HL-60/S4 (cell line): Measurements from ENCODE around the gene SLC34A3.

ENCODE experiments used
- in situ Hi-C: fragments of 300-500 bp; cut with MboI; formaldehyde crosslinking; loops from 2 replicates; pipeline ENCODE4 v1.14.3; 2022; ENCODE audit warnings: low sequenced_read_pairs

SLC34A3 gene

DNA sequence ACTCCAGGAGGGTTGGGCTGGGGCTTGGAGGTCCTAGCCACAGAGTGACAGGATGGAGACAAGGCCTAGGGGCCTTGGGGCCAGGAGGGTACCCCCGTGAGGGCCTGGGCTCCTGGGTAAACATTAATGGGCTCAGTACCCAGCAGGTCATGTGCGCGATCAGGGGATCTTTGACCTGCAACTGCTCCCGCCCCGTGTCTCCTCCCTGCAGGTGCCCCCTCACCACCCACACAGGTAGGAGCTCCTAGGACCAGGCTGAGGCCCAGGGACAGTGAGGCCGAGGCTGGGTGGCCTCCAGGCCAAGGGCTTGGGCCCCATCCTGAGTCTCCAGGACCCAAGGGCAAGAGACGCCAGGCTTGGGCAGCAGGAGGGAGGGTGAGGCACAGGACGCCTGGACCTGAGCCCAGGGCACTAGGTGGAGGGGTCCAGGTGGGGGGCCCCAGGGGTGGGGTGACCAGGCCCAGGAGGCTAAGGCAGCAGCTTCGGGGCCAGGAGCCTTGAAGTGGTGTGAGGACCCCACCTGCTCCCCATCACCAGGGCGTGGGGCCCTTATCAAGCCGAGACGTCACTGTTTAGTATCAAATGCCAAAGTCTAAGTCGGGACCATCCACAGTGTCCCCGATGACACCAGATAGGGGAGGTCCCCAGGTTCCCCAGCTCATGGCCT is at the start of gene SLC34A3:
Gene SLC34A3 (plus strand): TSS at position 197 of the 667 bp plus-strand sequence. CDS start 802 bp downstream, outside the sequence.
- in situ Hi-C loops: no loop called here

DNA sequence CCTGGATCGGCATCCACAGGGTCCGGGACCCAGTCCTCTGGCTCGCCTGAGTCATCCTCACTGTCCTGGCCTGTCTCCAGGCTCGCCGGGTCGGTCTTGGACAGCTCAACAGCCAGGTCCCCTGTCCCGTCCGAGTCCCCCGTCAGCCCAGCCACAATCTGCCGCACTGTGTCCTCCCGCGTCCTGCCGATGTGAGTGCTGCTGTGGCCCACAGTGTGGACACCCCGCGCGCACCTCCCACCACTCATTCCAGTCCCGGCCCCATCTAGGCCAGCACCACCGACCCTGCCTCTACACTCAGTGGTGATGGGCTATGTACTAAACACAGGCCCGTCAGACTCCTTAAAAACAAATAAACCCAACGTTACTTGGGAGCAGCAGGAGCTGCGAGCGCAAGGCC is 49.0 kb upstream of the SLC34A3 start:
- in situ Hi-C loops: no loop called here

DNA sequence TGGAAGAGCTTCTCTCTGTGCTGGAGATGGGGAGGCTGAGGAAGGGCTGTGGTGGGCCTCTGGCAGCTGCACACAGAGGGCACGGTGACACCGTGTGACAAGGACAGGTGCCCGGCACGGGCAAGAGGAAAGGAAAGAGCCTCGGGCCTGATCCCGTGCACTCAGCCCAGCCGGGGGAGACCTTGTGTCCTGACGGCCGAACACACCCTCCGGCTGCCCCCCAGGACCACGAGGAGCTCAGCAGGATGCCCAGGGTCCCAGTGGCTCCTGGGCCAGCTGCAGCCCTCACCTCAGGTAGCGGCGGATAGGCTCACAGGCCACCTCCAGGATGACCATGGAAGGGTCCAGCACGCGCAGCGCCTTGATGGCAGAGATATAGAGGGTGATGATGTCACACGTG is 47.9 kb upstream of the SLC34A3 start:
- in situ Hi-C loops: no loop called here

DNA sequence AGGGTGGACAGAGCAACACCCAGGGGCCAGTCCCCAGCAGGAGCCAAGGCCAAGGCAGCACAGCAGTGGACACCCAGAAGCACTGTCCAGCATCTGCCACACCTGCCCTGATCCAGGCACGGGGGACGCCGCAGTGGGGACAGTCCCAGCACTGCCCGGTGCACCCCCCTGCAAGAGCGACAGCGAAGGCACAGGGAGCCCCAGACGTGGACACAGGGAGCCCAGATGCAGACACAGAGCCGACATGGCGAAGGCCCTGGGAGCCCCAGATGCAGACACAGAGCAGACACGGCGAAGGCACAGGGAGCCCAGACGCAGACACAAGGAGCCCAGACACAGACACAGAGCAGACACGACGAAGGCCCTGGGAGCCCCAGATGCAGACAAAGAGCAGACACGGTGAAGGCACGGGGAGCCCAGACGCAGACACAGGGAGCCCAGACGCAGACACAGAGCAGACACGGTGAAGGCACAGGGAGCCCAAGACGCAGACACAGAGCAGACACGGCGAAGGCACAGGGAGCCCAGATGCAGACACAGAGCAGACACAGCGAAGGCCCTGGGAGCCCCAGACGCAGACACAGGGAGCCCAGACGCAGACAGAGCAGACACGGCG is 46.6 kb upstream of the SLC34A3 start:
- in situ Hi-C loops: no loop called here

DNA sequence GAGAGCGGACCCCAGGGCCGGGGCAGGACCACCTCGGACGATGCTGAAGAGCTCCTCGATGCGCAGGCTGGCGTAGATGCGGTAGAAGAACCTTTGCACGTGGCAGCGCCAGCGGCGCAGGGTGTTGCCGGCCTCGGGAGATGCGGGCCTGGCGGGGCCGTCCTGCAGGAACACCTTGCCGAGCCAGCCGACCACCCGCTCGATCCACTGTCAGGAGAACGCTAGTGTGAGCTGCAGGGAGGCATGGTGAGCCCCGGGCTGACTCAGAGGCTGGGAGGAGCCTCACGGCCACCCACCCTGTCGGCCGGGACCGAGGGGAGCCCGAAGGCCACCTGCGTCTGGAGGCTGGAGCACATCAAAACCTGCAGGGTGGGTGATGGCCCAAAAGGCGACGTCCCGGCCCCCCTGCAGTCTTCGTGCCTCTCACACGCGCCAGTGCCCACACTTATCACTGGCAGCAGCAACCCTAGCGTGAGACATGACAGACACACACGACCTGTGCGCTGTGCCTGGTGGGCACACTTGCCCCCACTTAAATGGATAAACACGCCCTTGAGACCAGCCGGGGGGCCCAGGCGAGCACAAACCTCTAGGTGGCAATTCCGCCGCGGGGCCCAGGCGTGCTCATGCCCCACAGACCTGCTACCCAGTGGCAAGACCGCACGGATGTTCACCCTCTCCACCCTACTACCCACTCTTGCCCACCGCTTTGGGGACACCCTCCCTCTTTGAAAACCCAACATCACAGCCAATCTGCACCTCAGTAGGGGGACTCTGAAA is 45.6 kb upstream of the SLC34A3 start:
- in situ Hi-C loops: no loop called here

DNA sequence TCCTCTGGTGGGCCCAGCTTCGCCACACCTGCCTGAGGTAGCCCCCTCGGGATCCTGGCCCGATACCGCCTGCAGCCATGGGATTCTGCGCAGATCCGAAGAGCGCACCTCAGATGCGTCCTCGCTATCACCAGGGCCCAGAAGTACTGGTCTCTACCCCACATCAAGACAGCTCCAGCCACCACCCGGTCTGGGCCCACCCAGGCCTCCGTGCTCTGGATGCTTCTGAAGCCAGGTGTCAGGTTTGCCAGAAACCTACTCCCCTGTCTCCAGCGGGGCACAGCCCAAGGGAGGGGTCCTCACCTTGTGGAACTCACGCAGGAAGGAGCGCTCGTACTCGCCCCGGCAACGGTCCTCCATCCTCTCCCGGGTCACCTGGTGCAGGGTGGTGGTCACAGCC is 44.8 kb upstream of the SLC34A3 start:
- in situ Hi-C loops: no loop called here

DNA sequence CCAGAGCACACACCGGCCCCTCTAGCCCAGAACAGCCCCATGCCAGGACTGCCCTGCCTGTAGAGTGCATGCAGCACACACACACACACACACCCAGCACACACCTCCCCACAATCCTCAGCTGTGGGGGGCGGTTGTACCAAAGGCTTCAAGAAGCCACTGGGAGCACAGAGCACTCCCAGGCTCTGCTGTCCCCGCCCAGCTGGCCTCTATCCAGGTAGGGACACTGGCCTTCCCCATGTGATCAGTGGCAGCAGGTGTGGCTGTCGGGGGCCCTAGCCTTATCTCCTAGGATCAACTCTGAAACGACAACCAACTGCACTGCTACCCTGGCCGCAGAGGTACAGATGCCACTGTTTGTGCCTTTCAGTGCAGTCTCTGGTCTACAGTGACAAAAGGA is 44.3 kb upstream of the SLC34A3 start:
- in situ Hi-C loops: no loop called here

DNA sequence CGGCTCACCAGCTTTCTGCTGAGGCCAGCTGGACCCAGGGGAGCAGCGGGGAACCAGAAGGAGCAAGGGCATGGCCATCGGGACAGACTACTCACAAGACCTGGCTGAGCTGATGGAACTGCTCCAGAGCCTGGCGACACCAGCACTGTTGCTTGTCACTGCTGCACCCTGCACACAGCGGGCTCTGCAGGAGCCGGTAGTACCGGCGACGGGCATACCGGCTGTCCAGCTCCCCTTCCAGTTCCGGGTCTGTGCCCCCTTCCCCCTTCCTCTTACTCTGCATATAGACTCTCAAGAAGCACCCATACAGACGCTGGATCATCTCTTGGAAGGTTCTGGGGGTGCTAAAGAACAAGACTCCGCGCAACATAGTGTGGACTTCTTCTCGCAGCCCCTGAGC is 43.3 kb upstream of the SLC34A3 start:
- in situ Hi-C loops: no loop called here

DNA sequence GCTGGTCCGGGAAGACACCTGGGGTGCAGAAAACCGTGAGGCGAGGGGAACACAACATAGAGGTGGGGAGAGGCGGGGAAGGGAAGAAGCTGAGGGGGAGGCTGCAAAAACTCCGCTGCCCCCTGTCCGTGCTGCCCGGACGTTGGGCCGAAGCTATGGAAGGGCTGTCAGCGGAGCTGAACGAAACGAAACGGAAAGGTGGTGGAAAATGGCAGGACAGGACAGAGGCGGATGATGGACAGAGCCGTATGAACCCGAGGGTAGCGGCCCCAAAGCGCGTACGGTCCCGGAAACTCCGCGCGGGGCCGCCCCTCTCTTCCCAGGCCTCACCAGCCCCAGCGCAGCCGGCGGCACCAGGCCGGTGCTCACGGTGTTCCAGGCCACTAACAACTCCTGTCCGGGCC is 42.6 kb upstream of the SLC34A3 start:
- in situ Hi-C loops: no loop called here

DNA sequence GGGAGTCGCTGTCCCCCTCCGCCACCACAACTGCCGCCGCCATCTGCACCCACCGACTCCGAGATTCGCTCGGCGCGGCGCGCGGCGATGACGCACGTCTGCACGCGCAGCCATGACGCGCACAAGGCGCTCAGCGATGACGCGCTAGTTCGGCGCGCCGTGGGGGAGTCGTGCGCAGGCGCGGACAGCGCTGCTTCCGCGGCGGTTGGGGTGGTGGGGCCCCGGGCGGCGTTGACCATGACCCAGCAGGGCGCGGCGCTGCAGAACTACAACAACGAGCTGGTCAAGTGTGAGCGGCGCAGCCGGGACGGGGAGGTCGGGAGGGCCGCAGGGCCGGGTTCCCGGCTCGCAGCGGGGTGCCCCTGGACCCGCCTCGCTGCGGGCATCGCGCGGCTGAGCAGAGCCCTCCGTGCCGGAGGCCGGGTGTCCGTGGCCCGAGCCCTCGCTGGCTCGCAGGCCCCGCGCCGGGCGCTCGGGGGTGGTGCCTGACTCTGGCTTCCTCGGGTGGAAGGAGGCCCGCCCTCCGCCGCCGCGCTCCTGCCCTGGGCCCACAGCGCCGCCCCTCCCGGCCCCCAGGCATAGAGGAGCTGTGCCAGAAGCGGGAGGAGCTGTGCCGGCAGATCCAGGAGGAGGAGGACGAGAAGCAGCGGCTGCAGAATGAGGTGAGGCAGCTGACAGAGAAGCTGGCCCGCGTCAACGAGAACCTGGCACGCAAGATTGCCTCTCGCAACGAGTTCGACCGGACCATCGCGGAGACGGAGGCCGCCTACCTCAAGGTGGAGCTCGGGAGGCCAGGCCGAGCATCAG is 42.0 kb upstream of the SLC34A3 start, which contains the start of the genes ANAPC2 and SSNA1:
Gene ANAPC2 (minus strand): TSS at position 71 of the 807 bp plus-strand sequence. CDS start 28 bp downstream, at position 43.
Gene SSNA1 (plus strand): TSS at position 187 of the 807 bp plus-strand sequence. CDS start 51 bp downstream, at position 238.
- in situ Hi-C loops: no loop called here

DNA sequence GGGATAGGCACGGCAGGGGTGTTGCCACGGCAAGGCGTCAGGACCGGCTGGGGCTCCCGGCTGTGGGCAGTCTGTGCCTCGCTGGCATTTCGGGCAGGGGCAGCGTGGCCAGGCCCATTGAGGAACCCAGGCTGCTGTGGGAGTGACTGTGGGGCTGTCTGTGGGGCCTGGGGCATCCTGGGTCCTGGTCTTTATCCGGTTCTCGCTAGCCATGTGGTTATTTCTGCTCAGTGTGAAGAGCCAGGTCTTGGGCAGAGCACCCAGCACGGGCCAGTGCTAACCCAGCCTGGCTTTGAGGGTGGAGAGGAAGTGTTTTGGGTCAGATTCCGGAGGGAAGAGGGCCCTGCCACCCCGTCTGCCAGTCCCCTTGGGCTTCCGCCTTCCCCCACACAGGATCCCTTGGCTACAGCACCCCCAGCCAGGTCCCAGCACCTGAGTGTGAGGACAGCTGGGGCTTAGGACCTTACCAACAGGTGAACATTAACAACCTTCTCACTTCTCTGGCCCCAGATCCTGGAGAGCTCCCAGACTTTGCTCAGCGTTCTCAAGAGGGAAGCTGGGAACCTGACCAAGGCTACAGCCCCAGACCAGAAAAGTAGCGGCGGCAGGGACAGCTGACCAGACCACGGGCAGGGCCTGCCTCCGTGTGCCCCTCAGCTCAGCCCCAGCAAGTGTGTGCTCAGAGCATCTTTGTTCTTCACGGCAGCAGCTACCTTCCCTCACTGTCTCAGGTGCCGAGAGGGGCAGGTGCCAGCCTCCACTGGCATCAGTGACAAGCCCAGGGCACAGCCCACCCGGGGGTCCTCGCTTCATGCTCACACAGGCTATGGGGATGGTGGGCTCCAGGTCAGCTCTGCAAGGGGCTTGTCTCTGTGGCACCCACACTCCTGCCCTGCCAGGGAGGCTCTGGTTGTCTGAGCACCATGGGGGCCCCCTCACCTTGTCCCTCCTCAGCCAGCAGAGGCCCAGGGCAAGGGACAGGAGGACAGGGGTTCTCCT is 41.1 kb upstream of the SLC34A3 start:
- in situ Hi-C loops: no loop called here

DNA sequence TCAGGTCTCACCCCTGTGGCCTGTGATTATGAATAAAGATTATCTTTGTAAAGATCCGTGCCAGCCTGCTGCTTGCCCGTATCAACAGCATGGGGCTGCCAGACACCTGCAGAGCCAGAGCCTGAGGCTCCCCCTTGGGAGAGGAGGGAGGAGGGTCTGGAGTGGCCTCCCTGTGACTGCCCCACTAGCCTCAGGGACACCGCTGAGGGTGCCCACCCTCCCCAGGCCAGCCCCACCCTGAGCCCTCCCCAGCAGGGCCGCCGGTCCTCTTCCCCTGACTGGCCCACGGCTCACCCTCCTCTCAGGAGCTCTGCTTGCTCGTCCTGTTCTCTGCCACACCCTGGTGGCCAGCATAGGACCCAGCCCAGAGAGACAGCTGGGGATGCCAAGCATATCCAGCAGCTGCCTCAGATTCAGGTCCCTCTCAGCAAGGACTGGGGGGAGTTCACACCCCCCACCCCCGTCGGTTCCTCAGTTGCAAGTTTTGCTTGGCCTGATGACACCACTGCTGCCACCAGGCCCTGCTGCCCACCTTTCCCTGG is 40.3 kb upstream of the SLC34A3 start:
- in situ Hi-C loops: no loop called here

DNA sequence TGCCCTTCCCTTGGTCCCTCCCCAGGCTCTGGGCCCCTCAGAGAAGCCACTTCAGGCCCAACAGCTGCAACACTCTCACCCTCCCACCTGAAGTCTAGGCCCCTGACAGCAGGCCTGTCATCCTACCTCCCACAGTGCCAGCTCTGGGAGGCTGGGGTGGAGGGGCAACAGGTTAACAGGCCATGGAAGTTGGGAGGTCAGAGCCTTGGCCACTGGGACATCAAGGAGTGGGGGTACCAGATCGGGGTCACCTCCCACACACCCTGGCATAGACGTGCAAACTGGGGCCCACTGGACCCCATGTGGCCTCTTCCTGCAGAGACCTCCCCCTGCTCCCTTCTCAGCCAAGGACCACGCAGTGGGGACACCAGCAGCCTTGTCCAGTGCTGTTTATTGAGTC is 39.5 kb upstream of the SLC34A3 start:
- in situ Hi-C loops: no loop called here

DNA sequence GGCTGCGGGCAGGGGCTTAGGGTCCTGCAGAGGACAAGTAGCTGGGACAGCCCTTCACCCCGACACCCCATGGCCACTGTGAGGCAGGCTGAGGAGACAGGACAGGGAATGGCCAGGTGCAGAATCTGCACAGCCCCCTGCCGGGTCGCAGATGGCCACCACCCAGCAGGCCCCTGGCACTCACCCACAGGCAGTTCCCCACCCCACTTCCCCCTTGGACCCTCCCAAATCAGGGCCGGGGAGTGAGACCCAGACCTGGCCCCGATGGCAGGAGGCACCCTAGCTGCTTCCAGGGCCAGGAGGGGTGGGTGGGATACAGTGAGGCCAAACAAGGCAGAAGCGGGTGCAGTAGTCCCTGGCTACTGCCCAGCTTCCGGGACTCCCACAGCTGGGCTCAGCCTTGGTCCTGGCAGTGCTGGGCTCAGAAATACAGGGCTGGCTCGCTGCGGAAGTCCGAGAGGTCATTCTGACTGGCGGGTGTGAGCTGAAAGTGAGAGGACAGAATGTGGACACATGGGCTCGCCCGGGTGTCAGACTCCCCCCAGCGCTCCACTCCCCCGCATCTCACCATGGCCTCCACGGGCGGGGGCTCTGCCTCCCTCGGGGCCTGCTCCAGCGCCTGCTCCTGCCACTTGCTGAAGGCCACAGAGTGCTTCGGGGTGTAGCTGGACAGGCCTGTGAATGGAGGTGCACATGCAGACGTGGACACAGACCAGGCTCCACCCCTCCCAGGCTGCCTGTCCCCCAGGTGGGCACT is 38.8 kb upstream of the SLC34A3 start:
- in situ Hi-C loops: no loop called here

DNA sequence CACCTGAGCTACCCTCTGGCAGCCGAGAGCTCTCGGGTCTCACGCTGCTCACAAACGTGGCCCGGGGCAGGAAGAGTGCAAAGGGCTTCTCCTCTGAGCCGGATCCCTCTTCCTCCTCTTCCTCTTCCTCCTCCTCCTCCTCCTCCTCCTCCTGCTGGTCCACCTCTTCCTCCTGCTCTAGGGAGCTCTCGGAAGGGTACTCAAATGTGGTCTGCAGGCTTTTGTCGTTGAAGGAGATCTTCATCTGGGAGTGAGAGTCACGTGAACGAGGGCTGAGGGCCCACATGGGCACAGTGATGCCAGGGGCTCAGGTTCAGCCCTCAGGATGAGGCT is 38.3 kb upstream of the SLC34A3 start:
- in situ Hi-C loops: no loop called here

DNA sequence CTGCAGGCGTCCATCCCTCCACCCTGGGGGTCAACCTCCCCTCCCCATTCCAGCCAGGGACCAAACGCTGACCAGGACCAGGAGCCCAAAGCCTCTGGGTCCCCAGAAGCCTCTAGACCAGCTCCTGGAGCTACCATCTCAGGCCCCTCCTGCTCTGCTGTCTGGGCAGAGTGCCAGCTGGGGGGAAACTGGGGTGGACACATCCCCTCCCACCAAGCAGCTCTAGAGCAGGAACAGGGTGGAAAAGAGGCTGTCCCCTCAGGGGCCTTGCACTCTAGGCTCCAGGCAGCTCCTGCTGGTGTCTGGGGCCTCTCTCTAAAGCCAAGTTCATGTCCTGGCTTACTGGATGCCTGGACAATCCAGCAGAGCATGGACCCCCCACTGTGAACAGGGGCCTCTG is 37.8 kb upstream of the SLC34A3 start:
- in situ Hi-C loops: no loop called here

DNA sequence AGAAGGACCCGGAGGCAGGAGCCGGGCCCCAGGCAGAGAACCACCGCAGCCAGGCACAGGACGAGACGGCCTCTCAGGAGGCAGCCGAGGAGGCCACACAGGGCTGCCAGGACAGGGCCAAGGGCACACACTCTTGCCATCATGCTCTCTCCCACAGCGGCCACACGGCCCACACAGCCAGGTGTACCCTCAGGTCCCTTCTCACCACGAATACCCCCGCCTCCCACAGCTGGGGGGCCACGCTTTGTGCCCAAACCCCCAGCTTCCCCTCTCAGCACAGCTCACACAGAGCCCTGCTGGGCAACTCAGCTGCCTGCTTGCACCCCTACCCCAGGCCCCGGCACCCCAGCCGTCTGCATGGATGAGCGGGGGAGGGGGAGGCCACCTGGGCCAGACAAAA is 36.9 kb upstream of the SLC34A3 start:
- in situ Hi-C loops: no loop called here

DNA sequence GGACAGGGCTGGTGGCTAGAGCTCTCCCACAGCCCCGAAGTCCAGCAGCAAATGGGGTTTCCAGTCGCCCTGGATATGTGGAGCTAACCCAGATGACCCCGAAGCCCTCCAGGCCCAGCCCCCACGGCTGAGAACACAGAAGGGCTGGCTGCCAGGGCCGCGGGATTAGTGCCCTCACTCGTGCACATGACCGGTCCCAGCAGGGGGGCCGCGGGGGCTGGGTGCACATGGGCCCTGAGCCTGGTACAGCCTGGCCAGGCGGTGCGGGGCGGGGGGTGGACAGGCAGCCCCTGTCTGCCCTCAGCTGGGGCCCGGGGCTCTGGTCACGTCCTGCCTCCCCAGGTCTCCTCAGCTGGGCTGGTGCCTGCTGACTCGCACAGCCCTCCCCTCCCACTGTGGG is 36.3 kb upstream of the SLC34A3 start:
- in situ Hi-C loops: no loop called here

DNA sequence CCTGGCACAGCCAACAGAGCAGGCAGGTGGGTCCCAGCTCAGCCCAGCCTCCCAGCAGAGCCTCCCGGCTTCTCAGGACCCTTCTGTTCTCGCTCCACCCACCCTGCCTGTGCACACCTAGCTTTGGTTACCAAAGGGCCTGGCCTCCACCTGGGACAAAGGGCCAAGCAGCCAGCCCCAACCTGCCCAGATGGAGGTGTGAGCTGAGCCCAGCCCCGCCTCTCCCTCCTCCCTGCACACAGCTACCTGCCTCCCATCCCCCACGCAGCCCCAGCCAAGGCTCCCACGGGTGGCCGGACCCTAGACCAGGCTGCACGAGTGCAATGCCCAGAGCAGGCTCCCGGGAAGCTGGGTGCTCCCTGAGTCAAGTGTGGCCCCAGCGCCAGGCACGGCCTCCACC is 35.8 kb upstream of the SLC34A3 start:
- in situ Hi-C loops: no loop called here
